CD4-positive, CD25-positive, alpha-beta regulatory T cell (primary cell): ENCODE data around the gene SLC35F6. TPM values are rescaled to one million over a fixed set of nuclear protein-coding genes. Genes with fewer than 3 reads are reported as not detected.
"Not testable (repeated sequence)": the region's sequence is repeated elsewhere in the genome, so short reads cannot be mapped to it uniquely, and the experiment has no call there.

ENCODE experiments used
- ATAC-seq, 2 donors: fragments of 150-1000 bp; cut with Tn5 transposase; one replicate each; pipeline ENCODE4 v1.10.0; 2021; ENCODE audit warnings: low read depth in 2 of 2, moderate number of reproducible peaks in 2 of 2, moderate library complexity in 1 of 2
- DNase-seq, 3 donors: peaks; one replicate each; pipeline versions ENCODE4 v3.0.0 to v3.0.0-alpha.2; 2012 to 2022; ENCODE audit warnings: mixed read lengths in 1 of 3
- H3K27ac ChIP-seq: one replicate; pipeline ENCODE4 v1.7.0; 2013; ENCODE audit warnings: mild to moderate bottlenecking, low read length; ENCODE audit not compliant: insufficient read depth, poor library complexity, severe bottlenecking
- H3K27me3 ChIP-seq: one replicate; pipeline ENCODE4 v1.7.0; 2013; ENCODE audit warnings: low read length; ENCODE audit not compliant: control insufficient read depth, insufficient read depth
- H3K36me3 ChIP-seq: one replicate; pipeline ENCODE4 v1.7.0; 2013; ENCODE audit warnings: mild to moderate bottlenecking, low read length, moderate library complexity; ENCODE audit not compliant: control insufficient read depth, insufficient read depth
- H3K4me1 ChIP-seq: 2 replicates; pipeline ENCODE4 v1.7.0; 2013; ENCODE audit warnings: mild to moderate bottlenecking, low read length; ENCODE audit not compliant: insufficient read depth, control insufficient read depth, poor library complexity, severe bottlenecking
- H3K4me3 ChIP-seq: one replicate; pipeline ENCODE4 v1.7.0; 2013; ENCODE audit warnings: low read depth, mild to moderate bottlenecking, low read length, moderate library complexity
- H3K9me3 ChIP-seq, 2 experiments: 1 replicate in 1 of 2; 2 replicates in 1 of 2; pipeline ENCODE4 v1.7.0; 2013; ENCODE audit warnings: low read length in 2 of 2, mild to moderate bottlenecking in 1 of 2, moderate library complexity in 1 of 2; ENCODE audit not compliant: control insufficient read depth in 2 of 2
- H3K27ac Mint-ChIP-seq, 3 donors: one replicate each; pipeline ENCODE4 v1.8.0; 2020 to 2022; ENCODE audit warnings: mild to moderate bottlenecking in 3 of 3, mixed read lengths in 3 of 3, moderate library complexity in 2 of 3
- H3K27me3 Mint-ChIP-seq: one replicate; pipeline ENCODE4 v1.8.0; 2022; ENCODE audit warnings: mild to moderate bottlenecking, mixed read lengths
- H3K36me3 Mint-ChIP-seq: one replicate; pipeline ENCODE4 v1.8.0; 2020; ENCODE audit warnings: mixed read lengths
- H3K4me1 Mint-ChIP-seq, 4 donors: one replicate each; pipeline ENCODE4 v1.8.0; 2020 to 2022; ENCODE audit warnings: mixed read lengths in 4 of 4, mild to moderate bottlenecking in 1 of 4
- H3K4me3 Mint-ChIP-seq, 4 donors: one replicate each; pipeline ENCODE4 v1.8.0; 2020 to 2022; ENCODE audit warnings: mild to moderate bottlenecking in 4 of 4, mixed read lengths in 4 of 4, moderate library complexity in 3 of 4
- H3K9me3 Mint-ChIP-seq, 7 donors: one replicate each; pipeline ENCODE4 v1.8.0; 2020 to 2022; ENCODE audit warnings: mixed read lengths in 7 of 7, mild to moderate bottlenecking in 3 of 7, moderate library complexity in 2 of 7
- polyA plus RNA-seq, 4 donors: library from polyadenylated mRNA; unstranded; fragments of 300-500 nt; fragmentation: Illumina TruSeq; gene quantifications; one replicate each; pipeline ENCODE4 v1.2.3, GENCODE V29; 2021
- total RNA-seq: library from RNA; stranded (reverse); gene quantifications from one replicate; pipeline ENCODE4 v1.2.3, GENCODE V29; 2022

SLC35F6 gene
- total and polyA plus RNA-seq, 5 donors from 2014 or later, result 5.7 to 21.2 (median 7.9) TPM

DNA sequence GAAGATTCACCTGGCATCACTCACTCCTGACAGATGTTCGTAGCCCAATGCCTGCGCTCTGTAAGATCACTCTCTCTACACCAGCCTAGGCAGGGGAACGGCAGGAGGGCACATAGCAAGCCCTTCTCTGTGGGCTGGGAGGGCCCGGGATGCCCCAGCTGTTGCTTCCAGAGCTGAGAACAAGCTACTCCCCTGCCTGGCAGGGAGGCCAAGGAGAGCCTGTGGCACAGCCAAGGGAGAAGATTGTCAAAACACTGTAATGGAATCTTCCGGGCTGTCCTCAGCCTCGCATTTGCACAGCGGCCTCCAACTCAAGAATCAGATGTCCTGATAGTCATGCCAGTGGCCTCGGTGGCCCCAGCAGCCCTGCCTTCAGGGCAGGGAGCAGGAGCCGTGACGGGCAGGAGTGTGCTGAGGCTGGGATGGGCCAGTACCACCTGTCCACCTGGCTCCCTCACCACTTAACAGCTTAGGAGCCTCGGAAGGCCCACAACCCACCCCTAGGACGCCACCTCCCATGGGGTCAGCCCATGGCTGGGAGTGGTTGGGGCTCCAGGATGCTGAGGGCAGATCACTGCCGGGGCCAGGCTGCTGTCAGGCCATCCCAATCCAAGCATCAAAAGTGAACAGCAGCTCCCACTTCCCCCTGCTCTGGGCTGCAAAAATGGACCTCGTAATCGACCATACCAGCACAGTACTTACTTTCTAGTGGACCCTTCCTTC is 21.9 kb upstream of the SLC35F6 start:
- Histone ChIP-seq H3K4me3 (no peak overlapping the region), H3K27me3 (no peaks in the 10 kb centered on the region), H3K4me1 (no peaks in the 10 kb centered on the region), H3K36me3 (no peaks in the 10 kb centered on the region), H3K27ac (no peak overlapping the region), H3K9me3 (no peaks in the 10 kb centered on the region)
- ATAC-seq (no peak), DNase-seq (no peak)
- H3K4me3 Mint-ChIP-seq, result no peak overlapping the region
- H3K4me1 Mint-ChIP-seq, result peaks cover 0 to 4% (median 0%) of the 10 kb centered on the region in 4 donors
- H3K27ac Mint-ChIP-seq, result no peak overlapping the region
- no peaks in the 10 kb centered on the region for H3K9me3 Mint-ChIP-seq
- H3K36me3 Mint-ChIP-seq, result no peaks in the 10 kb centered on the region
- no peaks in the 10 kb centered on the region for H3K27me3 Mint-ChIP-seq

- Mint-ChIP-seq H3K27me3 (no peaks in the 10 kb centered on the region), H3K4me3 (no peak overlapping the region), H3K36me3 (no peaks in the 10 kb centered on the region), H3K9me3 (no peaks in the 10 kb centered on the region), H3K4me1 (peaks cover 0 to 4% (median 0%) of the 10 kb centered on the region in 4 donors), H3K27ac (no peak overlapping the region)
- Histone ChIP-seq H3K36me3 (no peaks in the 10 kb centered on the region), H3K27me3 (no peaks in the 10 kb centered on the region), H3K27ac (no peak overlapping the region), H3K9me3 (no peaks in the 10 kb centered on the region), H3K4me1 (no peaks in the 10 kb centered on the region), H3K4me3 (no peak overlapping the region)
- DNase-seq (no peak), ATAC-seq (no peak)
Measured at GRCh38 chr2:26743852-26744251, 20.2 kb upstream of the SLC35F6 start.

DNA sequence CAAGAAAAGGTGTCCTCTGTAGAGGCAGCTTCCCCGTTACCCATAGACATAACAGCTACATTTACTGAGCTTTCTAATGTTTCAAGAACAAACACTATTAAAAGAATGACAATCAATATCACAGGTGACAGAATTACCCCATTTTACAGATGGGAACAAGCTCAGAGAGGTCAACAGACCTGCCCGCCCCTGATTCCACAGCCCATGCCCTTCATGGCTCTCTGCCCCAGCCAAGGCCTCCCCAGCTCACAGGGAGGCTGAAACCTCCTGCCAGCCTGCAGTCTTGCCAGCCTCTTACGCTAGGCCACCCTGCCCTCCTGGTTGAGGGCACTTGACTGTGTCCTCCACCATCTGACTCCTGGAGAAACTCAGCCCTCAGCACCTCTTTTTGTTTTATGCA is 19.1 kb upstream of the SLC35F6 start:
- Histone ChIP-seq H3K4me1 (no peaks in the 10 kb centered on the region), H3K9me3 (no peaks in the 10 kb centered on the region), H3K27ac (no peak overlapping the region), H3K36me3 (no peaks in the 10 kb centered on the region), H3K27me3 (no peaks in the 10 kb centered on the region), H3K4me3 (no peak overlapping the region)
- no peaks in the 10 kb centered on the region for H3K9me3 Mint-ChIP-seq
- no peak for DNase-seq
- no peak overlapping the region for H3K27ac Mint-ChIP-seq
- peaks cover 0 to 4% (median 0%) of the 10 kb centered on the region in 4 donors for H3K4me1 Mint-ChIP-seq
- no peak overlapping the region for H3K4me3 Mint-ChIP-seq
- ATAC-seq, result no peak
- no peaks in the 10 kb centered on the region for H3K27me3 Mint-ChIP-seq
- H3K36me3 Mint-ChIP-seq, result no peaks in the 10 kb centered on the region

- Histone ChIP-seq H3K27me3 (no peaks in the 10 kb centered on the region), H3K27ac (no peak overlapping the region), H3K4me1 (no peaks in the 10 kb centered on the region), H3K4me3 (no peak overlapping the region), H3K36me3 (no peaks in the 10 kb centered on the region), H3K9me3 (no peaks in the 10 kb centered on the region)
- peak; percentile 50 to 62 for ATAC-seq
- DNase-seq, result peak; percentile 53 to 76 (median 59)
- Mint-ChIP-seq H3K9me3 (no peaks in the 10 kb centered on the region), H3K27ac (no peak overlapping the region), H3K4me1 (peaks cover 0 to 3% (median 0%) of the 10 kb centered on the region in 4 donors), H3K4me3 (no peak overlapping the region), H3K27me3 (no peaks in the 10 kb centered on the region), H3K36me3 (no peaks in the 10 kb centered on the region)
Measured at GRCh38 chr2:26745609-26746327, 18.3 kb upstream of the SLC35F6 start.

DNA sequence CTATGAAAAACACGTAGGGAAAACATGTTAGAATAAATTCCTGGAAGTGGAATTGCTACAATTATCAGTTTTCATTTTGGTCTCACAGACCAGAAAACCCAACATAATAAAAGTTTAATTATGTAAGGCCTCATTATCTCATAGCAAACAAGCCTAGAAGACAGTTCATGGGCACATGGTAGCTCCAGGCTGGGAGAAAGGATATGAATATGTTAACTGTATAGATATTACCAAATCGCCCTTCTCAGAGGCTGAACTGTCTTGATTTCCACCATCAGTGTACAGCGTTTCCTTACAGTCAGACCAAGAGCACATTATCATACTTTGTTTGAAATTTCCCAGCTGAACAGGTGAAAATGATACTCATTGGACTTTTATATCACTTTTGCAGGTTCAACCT is 17.1 kb upstream of the SLC35F6 start:
- Histone ChIP-seq H3K4me1 (no peaks in the 10 kb centered on the region), H3K9me3 (no peaks in the 10 kb centered on the region), H3K27ac (no peak overlapping the region), H3K36me3 (no peaks in the 10 kb centered on the region), H3K4me3 (no peak overlapping the region), H3K27me3 (no peaks in the 10 kb centered on the region)
- H3K36me3 Mint-ChIP-seq, result no peaks in the 10 kb centered on the region
- no peak for ATAC-seq
- DNase-seq, result no peak
- no peaks in the 10 kb centered on the region for H3K27me3 Mint-ChIP-seq
- no peak overlapping the region for H3K27ac Mint-ChIP-seq
- H3K9me3 Mint-ChIP-seq, result peaks cover 0 to 2% (median 0%) of the 10 kb centered on the region in 7 donors
- H3K4me1 Mint-ChIP-seq, result no peaks in the 10 kb centered on the region
- no peak overlapping the region for H3K4me3 Mint-ChIP-seq

GRCh38 chr2:26749787-26750420 is 14.2 kb upstream of the SLC35F6 start:
- H3K4me1 ChIP-seq, H3K4me3 ChIP-seq, H3K4me3 Mint-ChIP-seq, ATAC-seq, H3K4me1 Mint-ChIP-seq, H3K27ac Mint-ChIP-seq, H3K27ac ChIP-seq, H3K36me3 ChIP-seq, DNase-seq, H3K9me3 Mint-ChIP-seq, H3K9me3 ChIP-seq, H3K36me3 Mint-ChIP-seq, H3K27me3 ChIP-seq: not testable (repeated sequence)
- peaks cover 14% of the 10 kb centered on the region for H3K27me3 Mint-ChIP-seq

DNA sequence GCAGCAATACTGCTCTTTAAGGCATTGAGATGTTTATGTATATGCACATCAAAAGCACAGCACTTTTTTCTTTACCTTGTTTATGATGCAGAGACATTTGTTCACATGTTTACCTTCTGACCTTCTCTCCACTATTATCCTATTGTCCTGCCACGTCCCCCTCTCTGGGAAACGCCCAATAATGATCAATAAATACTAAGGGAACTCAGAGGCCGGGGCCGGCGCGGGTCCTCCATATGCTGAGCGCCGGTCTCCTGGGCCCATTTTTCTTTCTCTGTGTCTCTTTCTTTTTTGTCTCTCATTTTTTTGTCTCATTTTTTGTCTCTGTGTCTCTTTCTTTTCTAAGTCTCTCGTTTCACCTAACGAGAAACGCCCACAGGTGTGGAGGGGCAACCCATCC is 13.6 kb upstream of the SLC35F6 start:
- DNase-seq, H3K36me3 ChIP-seq, H3K4me3 ChIP-seq, H3K27ac ChIP-seq, ATAC-seq, H3K4me1 ChIP-seq, H3K9me3 ChIP-seq, H3K4me3 Mint-ChIP-seq, H3K27me3 ChIP-seq, H3K4me1 Mint-ChIP-seq, H3K36me3 Mint-ChIP-seq, H3K9me3 Mint-ChIP-seq, H3K27ac Mint-ChIP-seq: not testable (repeated sequence)
- peaks cover 14% of the 10 kb centered on the region for H3K27me3 Mint-ChIP-seq
